Measurements from ENCODE around the gene COL5A1. TPM values are rescaled to one million over a fixed set of nuclear protein-coding genes. Genes with fewer than 3 reads are reported as not detected.

Gene COL5A1
- total RNA-seq, 1 experiment from 2014 or later, result 165 TPM

DNA sequence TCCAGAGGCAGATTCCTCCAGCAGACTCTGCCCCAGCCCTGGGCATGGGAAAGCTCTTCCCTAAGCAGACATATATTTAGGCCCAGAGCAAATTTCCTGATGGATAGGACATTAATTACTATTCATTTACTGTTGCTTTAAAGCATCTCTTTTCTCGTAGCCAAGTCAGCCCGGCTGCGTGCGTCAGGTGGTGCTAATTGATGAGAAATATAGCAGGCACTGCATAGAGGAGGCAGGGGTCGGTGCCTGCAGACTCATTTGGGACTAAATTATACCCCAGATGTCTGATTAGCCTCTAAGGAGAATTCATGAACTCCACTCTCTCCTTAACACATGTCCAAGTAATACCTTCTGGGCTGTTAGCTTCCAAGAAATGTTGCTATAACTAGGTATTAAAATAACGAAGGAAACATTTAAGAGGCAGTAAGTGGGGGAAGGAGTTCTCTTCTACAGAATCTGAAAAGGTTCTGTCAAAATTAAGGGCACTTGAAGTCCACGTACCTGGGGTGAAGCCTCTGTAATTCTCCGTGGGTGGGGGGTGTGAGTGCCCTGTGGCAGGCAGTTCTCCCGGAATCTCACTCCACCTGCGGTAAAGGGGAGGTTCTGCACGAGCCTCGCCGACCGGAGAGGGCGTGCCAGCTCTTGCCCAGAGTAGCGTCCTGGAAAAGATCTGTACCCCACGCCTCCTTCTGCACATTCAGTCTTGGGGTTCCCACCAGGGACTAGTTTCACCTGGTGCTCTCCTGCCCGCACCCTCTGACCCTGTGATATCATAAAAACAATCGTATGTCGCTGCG lies 123.1 kb downstream of the COL5A1 start:
- no peaks in the 10 kb centered on the region for H3K4me1 ChIP-seq (replicated peaks)
- DNase-seq (ENCODE audit: low read depth in 1 of 2, low spot score in 2 of 2), result no peak
- H3K36me3 ChIP-seq, result peaks cover 84% of the 10 kb centered on the region
- no peaks in the 10 kb centered on the region for H3K27me3 ChIP-seq (replicated peaks)
- H3K9me3 ChIP-seq (replicated peaks), result no peaks in the 10 kb centered on the region
- H3K27ac ChIP-seq, result no peak overlapping the region
- H3K4me3 ChIP-seq, result no peak overlapping the region

DNA sequence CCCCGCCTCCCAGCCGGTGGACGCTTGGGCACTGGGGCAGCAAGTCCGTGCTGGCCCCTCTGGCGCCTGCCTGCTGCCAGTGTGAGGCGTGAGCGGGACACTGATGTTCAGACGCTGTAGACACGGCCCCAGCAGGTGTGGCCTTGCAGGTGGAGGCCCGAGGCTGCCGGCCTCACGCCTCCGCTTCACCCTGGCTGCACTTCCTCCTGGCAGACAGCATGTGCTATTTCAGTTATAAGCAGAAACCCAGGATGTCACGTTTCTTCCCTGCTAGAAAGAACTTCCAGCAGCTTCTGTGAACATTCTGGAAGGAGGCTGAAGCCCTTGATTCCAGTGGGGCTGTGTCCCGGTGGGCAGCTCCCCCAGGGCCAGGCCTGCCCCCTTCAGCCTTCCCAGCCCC lies 124.2 kb downstream of the COL5A1 start:
- H3K36me3 ChIP-seq, result peaks cover 94% of the 10 kb centered on the region
- no peak for DNase-seq (ENCODE audit: low read depth in 1 of 2, low spot score in 2 of 2)

DNA sequence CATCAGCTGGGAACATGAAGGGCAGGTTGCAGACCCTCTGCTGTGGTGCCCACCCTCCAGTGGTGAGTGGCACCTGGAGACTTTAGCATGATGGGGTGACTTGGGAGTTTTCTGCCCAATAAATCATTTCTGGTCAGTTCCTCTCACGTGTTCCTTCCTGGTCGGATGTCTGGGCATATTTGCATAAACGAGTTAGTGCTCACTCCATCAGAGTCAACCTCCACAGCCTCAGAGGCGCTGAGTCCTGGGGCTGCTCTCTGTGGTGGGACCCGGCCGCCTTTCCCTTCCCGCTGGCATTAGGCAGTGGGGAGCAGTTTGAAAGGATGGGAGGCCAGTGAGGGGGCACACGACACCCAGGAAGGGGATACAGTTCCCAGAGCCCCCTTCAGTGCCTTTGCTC lies 125.0 kb downstream of the COL5A1 start:
- Histone ChIP-seq H3K9me3 (replicated peaks) (no peaks in the 10 kb centered on the region), H3K4me1 (replicated peaks) (no peaks in the 10 kb centered on the region), H3K27ac (no peak overlapping the region), H3K4me3 (no peak overlapping the region), H3K36me3 (peaks cover 94% of the 10 kb centered on the region), H3K27me3 (replicated peaks) (no peaks in the 10 kb centered on the region)
- no peak for DNase-seq (ENCODE audit: low read depth in 1 of 2, low spot score in 2 of 2)

More for the DNA sequence above, 124.2 kb downstream of the COL5A1 start:
- H3K27ac ChIP-seq, result no peak overlapping the region
- H3K27me3 ChIP-seq (replicated peaks), result no peaks in the 10 kb centered on the region
- H3K4me3 ChIP-seq, result no peak overlapping the region
- no peaks in the 10 kb centered on the region for H3K9me3 ChIP-seq (replicated peaks)
- no peaks in the 10 kb centered on the region for H3K4me1 ChIP-seq (replicated peaks)

DNA sequence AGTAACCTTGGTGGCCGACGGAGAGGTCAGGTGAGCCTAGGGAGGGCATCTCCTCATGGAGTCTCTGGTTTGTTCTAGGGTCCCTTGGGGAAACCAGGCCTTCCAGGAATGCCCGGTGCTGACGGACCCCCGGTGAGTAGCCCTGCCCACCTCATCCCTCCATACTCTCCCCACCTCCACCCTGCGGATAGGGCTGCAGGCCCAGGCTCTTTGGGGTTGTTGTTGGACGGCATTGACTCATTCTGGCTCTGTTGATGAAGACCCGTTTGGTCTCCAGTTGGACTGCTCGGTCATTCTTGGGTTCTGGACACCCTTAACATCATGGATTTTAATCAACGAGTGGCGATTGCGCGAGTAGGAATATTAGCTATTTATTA lies 126.7 kb downstream of the COL5A1 start:
- Histone ChIP-seq H3K27ac (no peak overlapping the region), H3K4me3 (no peak overlapping the region), H3K36me3 (peaks cover 94% of the 10 kb centered on the region), H3K9me3 (replicated peaks) (no peaks in the 10 kb centered on the region), H3K27me3 (replicated peaks) (no peaks in the 10 kb centered on the region), H3K4me1 (replicated peaks) (peaks cover 1% of the 10 kb centered on the region)
- no peak for DNase-seq (ENCODE audit: low read depth in 1 of 2, low spot score in 2 of 2)

DNA sequence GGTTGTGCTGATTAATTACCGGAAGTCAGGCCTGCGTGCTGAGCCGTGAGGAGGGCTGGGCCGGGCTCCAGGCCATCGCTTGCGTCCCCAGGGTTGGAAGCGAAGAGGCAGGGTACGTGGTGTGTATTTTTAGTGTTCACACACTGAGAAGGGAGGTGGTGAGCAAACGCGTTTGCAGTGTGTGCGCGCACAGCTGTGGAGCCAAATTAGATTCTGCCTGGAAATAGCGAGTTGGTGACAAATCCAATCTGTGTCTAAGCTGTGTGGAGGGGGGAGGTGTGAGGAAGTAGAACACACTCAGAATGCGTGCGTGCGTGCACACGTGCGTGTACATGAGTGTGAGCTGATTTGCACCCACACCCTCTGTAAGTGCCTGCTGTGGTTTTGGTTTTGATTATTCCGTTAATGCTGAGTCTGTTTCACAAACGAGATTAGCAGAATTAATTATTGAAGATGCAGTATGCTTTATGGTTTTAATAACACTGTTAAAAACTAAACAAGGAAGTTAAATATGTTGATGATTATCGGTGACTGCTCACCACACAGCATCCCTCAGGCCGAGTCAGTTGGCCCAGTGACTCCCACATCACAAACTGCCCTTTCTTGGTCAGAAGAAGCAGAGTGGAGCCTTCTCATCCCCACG lies 127.2 kb downstream of the COL5A1 start:
- no peak overlapping the region for H3K4me3 ChIP-seq
- H3K36me3 ChIP-seq, result peaks cover 96% of the 10 kb centered on the region
- H3K27ac ChIP-seq, result no peak overlapping the region
- H3K9me3 ChIP-seq (replicated peaks), result no peaks in the 10 kb centered on the region
- H3K4me1 ChIP-seq (replicated peaks), result peaks cover 6% of the 10 kb centered on the region
- H3K27me3 ChIP-seq (replicated peaks), result no peaks in the 10 kb centered on the region
- DNase-seq (ENCODE audit: low read depth in 1 of 2, low spot score in 2 of 2), result no peak

DNA sequence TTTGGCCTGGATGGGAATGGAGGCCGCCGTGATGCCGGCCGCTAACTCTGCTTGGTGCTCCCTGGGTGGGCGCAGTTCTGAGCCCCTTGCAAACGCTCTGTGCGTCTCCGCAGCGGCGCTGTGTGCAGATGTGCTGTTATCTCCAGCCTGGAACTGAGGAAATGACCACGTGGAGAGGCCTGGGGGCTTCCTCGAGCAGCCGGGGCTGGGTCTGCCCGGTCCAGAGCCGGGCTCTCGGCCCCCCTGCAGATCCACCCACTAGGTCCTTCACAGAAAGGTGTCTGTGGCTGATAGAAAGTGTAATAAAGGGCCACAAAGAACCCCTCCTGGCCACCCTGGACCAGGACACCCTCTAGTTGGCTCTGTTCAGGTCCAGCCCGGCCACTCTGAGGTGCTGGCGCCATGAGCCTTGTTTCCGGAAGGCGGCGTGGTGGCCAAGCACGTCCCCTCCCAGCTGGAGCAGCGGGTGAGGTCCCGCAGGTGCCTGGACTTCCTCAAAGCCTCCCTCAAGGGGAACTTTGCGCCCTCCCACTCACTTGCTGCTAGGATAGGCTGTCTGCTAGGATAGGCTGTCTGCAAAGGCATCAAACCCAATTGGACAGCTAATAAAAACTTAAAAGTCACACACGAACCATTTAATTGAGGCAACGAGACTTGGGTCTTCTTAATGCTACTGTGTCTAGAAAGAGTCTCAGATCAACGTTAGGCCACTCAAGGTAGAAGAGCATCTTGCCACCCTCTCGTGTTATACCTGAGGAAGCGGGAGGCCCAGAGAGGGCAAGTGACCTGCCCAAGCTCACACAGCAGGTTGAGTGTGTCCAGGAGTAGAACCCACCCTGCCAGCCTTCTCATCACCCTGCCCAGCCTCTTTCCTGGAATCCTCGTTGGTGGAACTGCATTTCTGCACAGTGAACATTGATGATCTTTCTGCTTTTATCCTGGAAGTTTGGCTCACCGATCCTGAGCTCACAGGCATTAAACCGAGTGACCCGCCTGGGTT lies 129.7 kb downstream of the COL5A1 start:
- no peaks in the 10 kb centered on the region for H3K27me3 ChIP-seq (replicated peaks)
- H3K4me3 ChIP-seq, result no peak overlapping the region
- peaks cover 31% of the 10 kb centered on the region for H3K4me1 ChIP-seq (replicated peaks)
- peaks cover 91% of the 10 kb centered on the region for H3K36me3 ChIP-seq
- H3K27ac ChIP-seq, result no peak overlapping the region
- DNase-seq (ENCODE audit: low read depth in 1 of 2, low spot score in 2 of 2), result no peak
- no peaks in the 10 kb centered on the region for H3K9me3 ChIP-seq (replicated peaks)

DNA sequence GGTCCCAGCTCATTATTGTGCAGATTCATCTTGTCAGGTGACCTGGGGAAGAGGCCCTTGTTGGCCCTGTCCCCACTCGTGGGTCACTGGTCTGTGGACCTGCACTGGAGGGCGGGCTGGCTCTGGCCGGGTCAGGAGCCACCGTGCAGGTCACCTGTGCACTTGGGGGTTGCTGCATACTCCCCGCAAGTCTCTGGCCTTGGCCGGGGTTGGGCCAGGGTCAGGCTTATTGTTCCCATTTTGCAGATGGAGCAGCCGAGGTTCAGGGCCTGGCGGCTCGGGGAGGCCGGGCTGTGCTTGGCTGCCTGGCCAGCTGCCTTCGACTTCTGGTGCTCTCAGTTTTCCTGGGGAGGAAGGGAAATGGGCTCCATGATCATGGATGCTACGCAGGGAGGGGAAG lies 130.7 kb downstream of the COL5A1 start:
- H3K27ac ChIP-seq, result no peak overlapping the region
- H3K9me3 ChIP-seq (replicated peaks), result no peaks in the 10 kb centered on the region
- H3K36me3 ChIP-seq, result peaks cover 87% of the 10 kb centered on the region
- H3K27me3 ChIP-seq (replicated peaks), result no peaks in the 10 kb centered on the region
- H3K4me1 ChIP-seq (replicated peaks), result peaks cover 41% of the 10 kb centered on the region
- H3K4me3 ChIP-seq, result no peak overlapping the region
- DNase-seq (ENCODE audit: low read depth in 1 of 2, low spot score in 2 of 2), result no peak

DNA sequence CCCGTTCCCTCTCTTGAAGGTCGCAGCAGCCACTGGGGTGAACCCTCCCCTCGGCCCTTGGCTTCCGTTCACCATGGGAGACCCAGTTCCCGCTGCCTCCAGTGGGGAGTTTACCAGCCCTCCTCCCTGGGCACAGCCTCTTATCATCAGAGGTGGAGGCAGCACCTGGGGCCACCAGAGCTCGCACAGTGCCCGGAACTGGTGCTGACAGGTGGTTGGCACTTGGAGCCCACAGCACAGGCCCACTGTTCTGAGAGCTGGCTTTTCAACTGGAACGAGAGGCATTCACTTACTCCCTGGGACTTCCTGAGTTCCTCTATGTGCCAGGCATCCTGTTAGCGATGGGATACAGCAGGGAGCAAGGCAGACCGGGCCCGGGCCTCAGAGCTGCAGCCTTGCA lies 132.2 kb downstream of the COL5A1 start:
- H3K4me1 ChIP-seq (replicated peaks), result peaks cover 46% of the 10 kb centered on the region
- no peak overlapping the region for H3K4me3 ChIP-seq
- no peak for DNase-seq (ENCODE audit: low read depth in 1 of 2, low spot score in 2 of 2)
- H3K27me3 ChIP-seq (replicated peaks), result no peaks in the 10 kb centered on the region
- H3K9me3 ChIP-seq (replicated peaks), result no peaks in the 10 kb centered on the region
- peaks cover 83% of the 10 kb centered on the region for H3K36me3 ChIP-seq
- H3K27ac ChIP-seq, result no peak overlapping the region

DNA sequence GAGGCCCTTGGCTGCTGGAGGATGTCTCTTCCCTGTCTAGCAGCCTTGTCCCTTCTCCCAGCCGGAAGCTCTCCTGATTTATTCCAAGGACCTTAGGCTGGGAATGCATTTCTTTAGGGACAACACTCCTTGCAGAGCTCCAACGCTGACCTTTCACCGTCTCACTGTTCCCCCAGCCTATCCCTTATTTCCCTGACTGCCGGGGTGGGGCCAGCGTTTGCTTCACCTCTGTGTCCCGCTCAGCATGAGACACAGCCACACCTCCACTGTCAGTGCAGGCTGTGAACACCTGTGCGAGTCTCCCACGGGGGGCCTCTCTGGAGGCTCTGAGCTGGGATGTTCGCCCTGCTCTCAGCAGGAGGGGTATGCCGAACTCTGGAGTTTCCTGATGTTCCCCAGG lies 132.8 kb downstream of the COL5A1 start:
- Histone ChIP-seq H3K27me3 (replicated peaks) (no peaks in the 10 kb centered on the region), H3K4me3 (no peak overlapping the region), H3K36me3 (peaks cover 83% of the 10 kb centered on the region), H3K9me3 (replicated peaks) (no peaks in the 10 kb centered on the region), H3K4me1 (replicated peaks) (peaks cover 48% of the 10 kb centered on the region), H3K27ac (peak overlapping the region; percentile 97)
- no peak for DNase-seq (ENCODE audit: low read depth in 1 of 2, low spot score in 2 of 2)

DNA sequence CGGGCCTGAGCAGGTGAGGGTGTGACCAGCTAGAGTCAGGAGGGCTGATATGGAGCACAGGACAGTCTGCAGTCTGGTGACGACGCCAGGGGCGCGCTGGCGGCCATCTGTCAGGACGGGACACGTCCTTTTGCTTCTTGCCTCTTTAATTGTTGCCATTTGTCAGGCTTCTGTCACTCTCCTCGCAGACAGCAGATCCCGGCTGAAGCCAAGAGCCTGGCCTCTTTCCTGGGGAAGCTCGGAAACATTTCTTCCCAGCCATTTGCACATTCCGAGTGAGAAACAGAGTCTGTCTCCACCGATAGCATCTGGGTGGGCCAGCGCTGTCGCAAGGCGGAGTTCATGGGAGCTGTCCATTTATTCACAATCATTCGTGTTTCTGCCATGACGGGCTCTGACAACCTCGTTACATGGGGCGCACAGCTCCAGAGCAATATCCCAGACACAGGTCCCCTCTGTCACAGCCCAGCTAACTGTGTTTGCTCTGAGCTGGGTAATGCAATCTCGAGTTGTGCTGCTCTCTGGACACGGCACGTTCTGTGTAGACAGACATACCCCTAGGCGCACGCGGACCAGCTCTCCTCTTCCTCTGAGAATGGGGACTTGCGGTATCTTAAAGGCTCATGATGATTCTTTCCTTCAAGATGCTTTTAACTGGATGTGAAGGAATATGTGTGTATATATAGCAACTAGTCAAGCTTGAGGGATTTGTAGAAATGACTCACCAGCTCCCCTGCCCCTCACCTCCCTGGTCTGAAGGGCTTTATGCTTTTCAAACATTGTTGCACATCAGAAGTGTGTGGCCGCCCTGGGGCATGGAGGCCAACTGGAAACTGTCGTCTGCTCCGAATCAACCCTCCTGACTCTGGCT lies 133.7 kb downstream of the COL5A1 start:
- Histone ChIP-seq H3K4me3 (no peak overlapping the region), H3K4me1 (replicated peaks) (peaks cover 48% of the 10 kb centered on the region), H3K27ac (peak overlapping the region; percentile 97), H3K9me3 (replicated peaks) (no peaks in the 10 kb centered on the region), H3K36me3 (peaks cover 83% of the 10 kb centered on the region), H3K27me3 (replicated peaks) (no peaks in the 10 kb centered on the region)
- peak; percentile 86 for DNase-seq (ENCODE audit: low read depth in 1 of 2, low spot score in 2 of 2)

DNA sequence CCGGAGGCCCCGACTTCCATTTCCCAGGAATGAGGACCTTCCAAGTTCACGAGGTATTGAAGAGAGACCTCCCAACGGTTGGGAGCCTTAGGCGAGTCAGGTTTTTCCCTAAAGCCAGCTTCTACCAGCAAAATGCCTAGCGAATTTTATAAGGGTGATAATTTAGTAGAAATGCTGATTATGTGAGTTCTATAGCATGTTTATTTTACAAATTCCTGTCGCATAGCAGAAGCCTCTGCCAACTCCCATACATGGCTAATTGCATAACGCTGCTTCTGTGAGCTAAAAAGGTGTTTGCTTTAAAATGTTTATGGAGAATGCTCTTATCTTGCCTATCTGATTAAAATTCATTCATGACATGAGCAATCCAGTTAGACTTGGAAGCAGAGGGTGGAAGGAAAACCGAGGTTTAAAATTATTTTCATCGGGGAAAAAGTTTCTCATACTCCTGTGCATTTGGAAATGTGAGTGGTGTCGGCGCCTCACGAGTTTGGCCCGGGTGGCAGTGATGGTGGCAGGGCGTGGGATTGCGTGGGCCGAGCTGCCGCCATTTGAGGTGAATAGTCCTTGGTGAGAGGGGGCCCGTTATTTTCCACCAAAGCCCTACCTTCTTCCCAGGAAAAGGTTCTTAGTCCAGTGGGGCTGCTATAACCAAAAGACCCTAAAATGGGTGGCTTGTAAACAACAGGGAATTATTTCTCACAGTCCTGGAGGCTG lies 134.6 kb downstream of the COL5A1 start:
- Histone ChIP-seq H3K4me1 (replicated peaks) (peaks cover 48% of the 10 kb centered on the region), H3K27ac (peak overlapping the region; percentile 97), H3K27me3 (replicated peaks) (no peaks in the 10 kb centered on the region), H3K36me3 (peaks cover 83% of the 10 kb centered on the region), H3K4me3 (no peak overlapping the region), H3K9me3 (replicated peaks) (no peaks in the 10 kb centered on the region)
- DNase-seq (ENCODE audit: low read depth in 1 of 2, low spot score in 2 of 2), result peak in 1 of 2 experiments; percentile 78

DNA sequence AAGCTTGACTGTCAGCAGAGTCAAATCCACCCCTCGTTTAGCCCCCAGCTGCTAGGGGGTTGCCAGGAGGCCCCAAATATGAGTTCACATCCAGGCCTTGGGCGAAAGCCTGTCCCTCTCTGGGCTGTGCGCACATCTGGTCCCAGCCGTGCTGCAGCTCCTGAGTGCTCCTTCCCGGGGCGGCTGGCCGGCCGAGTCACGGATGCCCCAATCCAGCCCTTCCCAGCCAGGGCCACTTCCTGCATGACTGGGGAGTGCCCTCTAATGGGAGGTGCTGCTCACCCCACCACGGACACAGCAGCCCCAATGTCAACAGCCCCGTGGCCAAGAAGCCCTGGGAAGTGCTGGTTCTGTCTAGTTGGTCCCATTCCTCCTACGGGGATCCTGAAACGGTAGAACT lies 135.6 kb downstream of the COL5A1 start:
- Histone ChIP-seq H3K27me3 (replicated peaks) (no peaks in the 10 kb centered on the region), H3K4me1 (replicated peaks) (peaks cover 48% of the 10 kb centered on the region), H3K4me3 (no peak overlapping the region), H3K36me3 (peaks cover 83% of the 10 kb centered on the region), H3K9me3 (replicated peaks) (no peaks in the 10 kb centered on the region), H3K27ac (peak overlapping the region; percentile 97)
- DNase-seq (ENCODE audit: low read depth in 1 of 2, low spot score in 2 of 2), result no peak

All from SJSA1 (cell line).